T-helper 22 cell (primary cell): Measurements from ENCODE around the gene ACOXL.

ENCODE experiments used
- DNase-seq: peaks from one replicate; pipeline ENCODE4 v3.0.0-alpha.2; 2020; ENCODE audit warnings: low read depth

The ACOXL gene

GRCh38 chr2:111138839-111139238, 406.5 kb downstream of the ACOXL start:
- no peak for DNase-seq

- no peak for DNase-seq
Measured at GRCh38 chr2:111139637-111140317, 407.4 kb downstream of the ACOXL start.

GRCh38 chr2:111140815-111141214, 408.4 kb downstream of the ACOXL start:
- no peak for DNase-seq

GRCh38 chr2:111142101-111142500, 409.7 kb downstream of the ACOXL start:
- no peak for DNase-seq

- no peak for DNase-seq
Measured at GRCh38 chr2:111143107-111143842, 410.9 kb downstream of the ACOXL start.

- no peak for DNase-seq
Measured at GRCh38 chr2:111143843-111144198, 411.4 kb downstream of the ACOXL start.

GRCh38 chr2:111145103-111145760, 412.9 kb downstream of the ACOXL start:
- no peak for DNase-seq

- DNase-seq: no peak
Measured at GRCh38 chr2:111145951-111146350, 413.6 kb downstream of the ACOXL start.

GRCh38 chr2:111148225-111148873, 416.0 kb downstream of the ACOXL start:
- no peak for DNase-seq

GRCh38 chr2:111148925-111149324, 416.6 kb downstream of the ACOXL start:
- DNase-seq: no peak

GRCh38 chr2:111149882-111150455, 417.6 kb downstream of the ACOXL start:
- DNase-seq: no peak

- no peak for DNase-seq
Measured at GRCh38 chr2:111154758-111155157, 422.4 kb downstream of the ACOXL start.

GRCh38 chr2:111155610-111156009, 423.2 kb downstream of the ACOXL start:
- DNase-seq: no peak

GRCh38 chr2:111156529-111156928, 424.2 kb downstream of the ACOXL start:
- DNase-seq: no peak

GRCh38 chr2:111157071-111157661, 424.8 kb downstream of the ACOXL start:
- DNase-seq: no peak

GRCh38 chr2:111157798-111158197, 425.4 kb downstream of the ACOXL start:
- DNase-seq: no peak

GRCh38 chr2:111159641-111160040, 427.3 kb downstream of the ACOXL start:
- DNase-seq: no peak

- DNase-seq: no peak
Measured at GRCh38 chr2:111160758-111161157, 428.4 kb downstream of the ACOXL start.

- no peak for DNase-seq
Measured at GRCh38 chr2:111161971-111162370, 429.6 kb downstream of the ACOXL start.

- no peak for DNase-seq
Measured at GRCh38 chr2:111162718-111163331, 430.5 kb downstream of the ACOXL start.

GRCh38 chr2:111164078-111164477, 431.7 kb downstream of the ACOXL start:
- DNase-seq: no peak

GRCh38 chr2:111165084-111165483, 432.7 kb downstream of the ACOXL start:
- DNase-seq: no peak
